BE2C (cell line): ENCODE data around the gene RPL11.
"Not testable (repeated sequence)": the region's sequence is repeated elsewhere in the genome, so short reads cannot be mapped to it uniquely, and the experiment has no call there.

Experiments
- DNase-seq: peaks from one replicate; pipeline ENCODE4 v3.0.0-alpha.2; 2020
- H3K27me3 ChIP-seq: fragments of 250-450 bp; sonication (Bioruptor Pico); 2 replicates; pipeline ENCODE4 v1.5.1; 2020; ENCODE audit warnings: mild to moderate bottlenecking
- H3K36me3 ChIP-seq: fragments of 250-450 bp; sonication (Bioruptor Pico); 2 replicates; pipeline ENCODE4 v1.5.1; 2020; ENCODE audit warnings: mild to moderate bottlenecking
- H3K4me1 ChIP-seq: fragments of 250-450 bp; sonication (Bioruptor Pico); 2 replicates; pipeline ENCODE4 v1.5.1; 2020
- H3K4me3 ChIP-seq: 2 replicates; pipeline ENCODE4 v1.5.1; 2011; ENCODE audit warnings: low read depth, low read length
- H3K9me3 ChIP-seq: fragments of 250-450 bp; sonication (Bioruptor Pico); 2 replicates; pipeline ENCODE4 v1.5.1; 2020
- CTCF ChIP-seq: IDR thresholded peaks from 2 replicates; pipeline ENCODE4 v1.5.1; 2012; ENCODE audit warnings: mild to moderate bottlenecking, low read depth, low read length

The RPL11 gene

GRCh38 chr1:23673086-23673813 is 18.4 kb upstream of the RPL11 start:
- no peaks in the 10 kb centered on the region for H3K36me3 ChIP-seq
- H3K4me1 ChIP-seq = no peaks in the 10 kb centered on the region
- no peak for TF ChIP-seq CTCF
- no peaks in the 10 kb centered on the region for H3K9me3 ChIP-seq
- no peak for DNase-seq
- no peak overlapping the region for H3K4me3 ChIP-seq
- no peaks in the 10 kb centered on the region for H3K27me3 ChIP-seq

DNA sequence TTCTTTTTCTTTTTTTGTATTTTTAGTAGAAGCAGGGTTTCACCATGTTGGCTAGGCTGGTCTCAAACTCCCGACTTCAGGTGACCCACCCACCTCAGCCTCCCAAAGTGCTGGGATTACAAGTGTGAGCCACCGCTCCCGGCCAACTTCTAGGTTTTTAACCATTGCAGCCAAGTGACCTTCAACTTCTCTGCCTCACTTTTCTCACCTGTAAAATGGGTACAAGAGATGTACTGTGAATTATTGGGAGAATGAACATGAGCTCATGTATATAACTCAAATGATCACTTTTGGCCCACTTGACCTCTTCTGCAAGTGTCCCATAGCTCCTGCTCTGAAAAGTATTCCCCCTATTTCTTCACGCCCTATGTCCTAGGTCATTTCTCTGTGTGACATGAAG is 11.8 kb upstream of the RPL11 start:
- no peaks in the 10 kb centered on the region for H3K9me3 ChIP-seq
- no peak overlapping the region for H3K4me3 ChIP-seq
- no peak for TF ChIP-seq CTCF
- no peaks in the 10 kb centered on the region for H3K36me3 ChIP-seq
- DNase-seq = no peak
- H3K4me1 ChIP-seq = no peaks in the 10 kb centered on the region
- H3K27me3 ChIP-seq = no peaks in the 10 kb centered on the region

DNA sequence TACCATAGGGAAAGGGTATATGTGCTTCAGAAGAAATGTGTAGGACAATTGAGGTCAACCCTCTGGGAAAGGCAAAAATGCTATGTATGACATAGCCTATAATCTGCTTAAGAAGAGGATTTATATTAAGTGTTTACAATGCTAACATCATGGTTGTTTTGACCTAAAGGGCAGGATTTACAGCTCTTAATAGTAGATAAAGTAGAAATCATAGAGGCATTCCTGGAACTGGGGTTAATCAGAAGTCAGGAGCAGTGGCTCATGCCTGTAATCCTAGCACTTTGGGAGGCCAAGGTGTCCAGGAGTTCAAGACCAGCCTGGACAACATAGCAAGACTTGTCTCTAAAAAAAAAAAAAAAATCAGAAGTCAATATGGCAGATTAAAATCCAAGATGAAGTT is 8.7 kb upstream of the RPL11 start:
- DNase-seq = no peak
- H3K36me3 ChIP-seq = no peaks in the 10 kb centered on the region
- H3K9me3 ChIP-seq = no peaks in the 10 kb centered on the region
- H3K4me3 ChIP-seq = no peak overlapping the region
- no peaks in the 10 kb centered on the region for H3K27me3 ChIP-seq
- TF ChIP-seq CTCF = no peak
- H3K4me1 ChIP-seq = no peaks in the 10 kb centered on the region

DNA sequence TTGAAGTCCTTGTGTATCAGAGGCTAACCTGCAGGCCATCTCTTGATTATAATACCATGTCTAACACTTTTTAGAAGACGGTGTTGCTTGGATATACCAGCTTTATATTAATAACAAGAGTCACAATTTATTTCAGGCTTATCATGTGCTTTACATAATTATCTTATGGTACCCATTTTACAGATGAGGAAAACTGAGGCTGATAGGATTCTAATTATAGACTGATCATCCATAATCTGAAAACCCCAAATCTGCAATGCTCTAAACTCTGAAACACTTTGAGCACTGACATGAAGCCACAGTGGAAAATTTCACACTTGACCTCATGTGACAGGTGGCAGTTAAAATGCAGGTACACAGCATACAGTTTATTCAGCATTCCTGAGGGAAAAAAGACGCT is 7.2 kb upstream of the RPL11 start:
- H3K36me3 ChIP-seq = no peaks in the 10 kb centered on the region

DNA sequence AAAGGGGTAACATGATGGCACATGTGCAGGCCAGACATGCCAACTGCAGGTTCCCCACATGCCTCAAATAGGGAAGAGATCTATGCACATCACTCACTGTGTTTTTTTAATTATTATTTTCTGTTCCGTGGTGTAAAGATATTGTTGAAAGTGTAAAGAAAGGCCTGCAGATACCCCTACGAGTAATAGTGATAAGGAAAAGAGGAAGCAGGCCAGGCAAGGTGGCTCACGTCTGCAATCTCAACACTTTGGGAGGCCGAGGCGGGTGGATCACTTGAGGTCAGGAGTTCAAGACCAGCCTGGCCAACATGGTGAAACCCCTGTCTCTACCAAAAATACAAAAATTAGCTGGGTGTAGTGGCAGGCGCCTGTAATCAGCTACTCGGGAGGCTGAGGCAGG is 6.4 kb upstream of the RPL11 start:
- H3K27me3 ChIP-seq, H3K4me1 ChIP-seq, H3K36me3 ChIP-seq, H3K9me3 ChIP-seq, DNase-seq, H3K4me3 ChIP-seq: not testable (repeated sequence)

More for the DNA sequence above, 7.2 kb upstream of the RPL11 start:
- Histone ChIP-seq H3K4me1 (no peaks in the 10 kb centered on the region), H3K4me3 (no peak overlapping the region), H3K9me3 (no peaks in the 10 kb centered on the region), H3K27me3 (no peaks in the 10 kb centered on the region)
- TF ChIP-seq CTCF = no peak
- DNase-seq = no peak

DNA sequence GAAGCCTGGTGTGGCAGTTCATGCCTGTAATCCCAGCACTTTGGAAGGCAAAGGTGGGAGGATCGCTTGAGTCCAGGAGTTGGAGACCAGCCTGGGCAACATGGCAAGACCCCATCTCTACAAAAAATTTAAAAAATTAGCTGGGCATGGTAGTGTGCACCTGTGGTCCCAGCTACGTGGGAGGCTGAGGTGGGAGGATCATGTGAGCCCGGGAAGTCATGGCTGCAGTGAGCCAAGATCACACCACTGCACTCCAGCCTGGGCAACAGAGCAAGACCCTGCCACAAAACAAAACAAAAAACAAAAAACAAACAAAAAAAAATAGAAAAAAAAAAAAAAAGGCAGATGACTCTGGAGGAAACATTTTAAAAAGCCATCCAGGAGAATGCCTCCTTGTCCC is 3.9 kb upstream of the RPL11 start:
- not testable (repeated sequence) for H3K9me3 ChIP-seq, DNase-seq, H3K4me3 ChIP-seq, H3K4me1 ChIP-seq, H3K36me3 ChIP-seq, H3K27me3 ChIP-seq

- H3K4me3 ChIP-seq, H3K9me3 ChIP-seq, H3K4me1 ChIP-seq, H3K27me3 ChIP-seq, DNase-seq: not testable (repeated sequence)
- H3K36me3 ChIP-seq = peaks cover 12% of the 10 kb centered on the region
Observed at GRCh38 chr1:23688281-23688680, 3.3 kb upstream of the RPL11 start.
